ENCODE results near the gene WNT3.

GRCh38 chr17:46732754-46733398, 85.6 kb downstream of the WNT3 start:
- TF ChIP-seq, protein P1, sequence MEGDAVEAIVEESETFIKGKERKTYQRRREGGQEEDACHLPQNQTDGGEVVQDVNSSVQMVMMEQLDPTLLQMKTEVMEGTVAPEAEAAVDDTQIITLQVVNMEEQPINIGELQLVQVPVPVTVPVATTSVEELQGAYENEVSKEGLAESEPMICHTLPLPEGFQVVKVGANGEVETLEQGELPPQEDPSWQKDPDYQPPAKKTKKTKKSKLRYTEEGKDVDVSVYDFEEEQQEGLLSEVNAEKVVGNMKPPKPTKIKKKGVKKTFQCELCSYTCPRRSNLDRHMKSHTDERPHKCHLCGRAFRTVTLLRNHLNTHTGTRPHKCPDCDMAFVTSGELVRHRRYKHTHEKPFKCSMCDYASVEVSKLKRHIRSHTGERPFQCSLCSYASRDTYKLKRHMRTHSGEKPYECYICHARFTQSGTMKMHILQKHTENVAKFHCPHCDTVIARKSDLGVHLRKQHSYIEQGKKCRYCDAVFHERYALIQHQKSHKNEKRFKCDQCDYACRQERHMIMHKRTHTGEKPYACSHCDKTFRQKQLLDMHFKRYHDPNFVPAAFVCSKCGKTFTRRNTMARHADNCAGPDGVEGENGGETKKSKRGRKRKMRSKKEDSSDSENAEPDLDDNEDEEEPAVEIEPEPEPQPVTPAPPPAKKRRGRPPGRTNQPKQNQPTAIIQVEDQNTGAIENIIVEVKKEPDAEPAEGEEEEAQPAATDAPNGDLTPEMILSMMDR (IDR thresholded peaks at IDR 0.05): no peak
- TF ChIP-seq POLR2AphosphoS5 (IDR thresholded peaks at IDR 0.05; ENCODE audit: insufficient read depth in 1 of 2, low read depth in 1 of 2) (no peak), POLR2A (IDR thresholded peaks at IDR 0.05) (no peak)

All from vagina (tissue), 2 donors.